ENCODE results near the gene MACROD2.

DNA sequence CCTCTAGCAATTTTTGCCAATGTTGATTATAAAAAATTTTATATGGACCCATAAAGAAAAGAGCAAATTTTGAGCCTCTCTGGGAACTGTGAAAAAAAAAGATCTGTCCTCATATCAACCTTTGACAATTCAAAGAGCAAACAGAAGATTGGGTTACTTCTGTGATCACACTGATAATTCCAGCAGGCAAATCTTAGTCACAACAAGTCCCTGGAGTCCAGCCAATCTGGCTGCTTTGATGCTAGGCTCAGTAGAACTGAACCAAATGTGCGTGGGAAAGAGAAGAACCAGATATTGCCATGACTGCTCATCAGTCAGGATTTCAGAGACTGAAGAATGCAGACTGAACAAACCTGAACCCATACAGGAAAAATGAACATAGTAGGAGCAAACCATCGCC is 780.5 kb downstream of the MACROD2 start:
- TF ChIP-seq, protein P1, sequence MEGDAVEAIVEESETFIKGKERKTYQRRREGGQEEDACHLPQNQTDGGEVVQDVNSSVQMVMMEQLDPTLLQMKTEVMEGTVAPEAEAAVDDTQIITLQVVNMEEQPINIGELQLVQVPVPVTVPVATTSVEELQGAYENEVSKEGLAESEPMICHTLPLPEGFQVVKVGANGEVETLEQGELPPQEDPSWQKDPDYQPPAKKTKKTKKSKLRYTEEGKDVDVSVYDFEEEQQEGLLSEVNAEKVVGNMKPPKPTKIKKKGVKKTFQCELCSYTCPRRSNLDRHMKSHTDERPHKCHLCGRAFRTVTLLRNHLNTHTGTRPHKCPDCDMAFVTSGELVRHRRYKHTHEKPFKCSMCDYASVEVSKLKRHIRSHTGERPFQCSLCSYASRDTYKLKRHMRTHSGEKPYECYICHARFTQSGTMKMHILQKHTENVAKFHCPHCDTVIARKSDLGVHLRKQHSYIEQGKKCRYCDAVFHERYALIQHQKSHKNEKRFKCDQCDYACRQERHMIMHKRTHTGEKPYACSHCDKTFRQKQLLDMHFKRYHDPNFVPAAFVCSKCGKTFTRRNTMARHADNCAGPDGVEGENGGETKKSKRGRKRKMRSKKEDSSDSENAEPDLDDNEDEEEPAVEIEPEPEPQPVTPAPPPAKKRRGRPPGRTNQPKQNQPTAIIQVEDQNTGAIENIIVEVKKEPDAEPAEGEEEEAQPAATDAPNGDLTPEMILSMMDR (IDR thresholded peaks at IDR 0.05): no peak
- TF ChIP-seq ZFX (IDR thresholded peaks at IDR 0.05; ENCODE audit: borderline replicate concordance): no peak
